Measurements from ENCODE around the gene MCOLN1. TPM values are rescaled to one million over a fixed set of nuclear protein-coding genes. Genes with fewer than 3 reads are reported as not detected.
A peak's percentile ranks its signal among the peaks of the same experiment; 100 is the strongest.

Gene MCOLN1
- total and polyA plus RNA-seq, 9 donors = 6.1 to 20.4 (median 13.6) TPM

- no peak for DNase-seq
- no peak overlapping the region for H3K27ac ChIP-seq
- H3K9me3 ChIP-seq = no peaks in the 10 kb centered on the region
- no peak overlapping the region for H3K4me3 ChIP-seq
- H3K27me3 ChIP-seq = no peaks in the 10 kb centered on the region
- TF ChIP-seq, protein P1, sequence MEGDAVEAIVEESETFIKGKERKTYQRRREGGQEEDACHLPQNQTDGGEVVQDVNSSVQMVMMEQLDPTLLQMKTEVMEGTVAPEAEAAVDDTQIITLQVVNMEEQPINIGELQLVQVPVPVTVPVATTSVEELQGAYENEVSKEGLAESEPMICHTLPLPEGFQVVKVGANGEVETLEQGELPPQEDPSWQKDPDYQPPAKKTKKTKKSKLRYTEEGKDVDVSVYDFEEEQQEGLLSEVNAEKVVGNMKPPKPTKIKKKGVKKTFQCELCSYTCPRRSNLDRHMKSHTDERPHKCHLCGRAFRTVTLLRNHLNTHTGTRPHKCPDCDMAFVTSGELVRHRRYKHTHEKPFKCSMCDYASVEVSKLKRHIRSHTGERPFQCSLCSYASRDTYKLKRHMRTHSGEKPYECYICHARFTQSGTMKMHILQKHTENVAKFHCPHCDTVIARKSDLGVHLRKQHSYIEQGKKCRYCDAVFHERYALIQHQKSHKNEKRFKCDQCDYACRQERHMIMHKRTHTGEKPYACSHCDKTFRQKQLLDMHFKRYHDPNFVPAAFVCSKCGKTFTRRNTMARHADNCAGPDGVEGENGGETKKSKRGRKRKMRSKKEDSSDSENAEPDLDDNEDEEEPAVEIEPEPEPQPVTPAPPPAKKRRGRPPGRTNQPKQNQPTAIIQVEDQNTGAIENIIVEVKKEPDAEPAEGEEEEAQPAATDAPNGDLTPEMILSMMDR (IDR thresholded peaks at IDR 0.05) = no peak
- TF ChIP-seq POLR2A (IDR thresholded peaks at IDR 0.05) (no peak), EP300 (IDR thresholded peaks at IDR 0.05) (no peak)
- H3K4me1 ChIP-seq (ENCODE audit: insufficient read depth) = no peaks in the 10 kb centered on the region
- intact Hi-C loops (cut with DNase I) = loop anchor here in 2 of 4 donors (10.0 kb wide), 2 partner anchors 152 to 192 kb away; no protein-coding TSS in a partner anchor
- H3K36me3 ChIP-seq = no peaks in the 10 kb centered on the region
- 61 to 67% (median 67%) methylated on average over 3 of the region's 3 CpGs for WGBS, 3 donors
Measured at GRCh38 chr19:7547159-7547558, 24.7 kb downstream of the MCOLN1 start.

DNA sequence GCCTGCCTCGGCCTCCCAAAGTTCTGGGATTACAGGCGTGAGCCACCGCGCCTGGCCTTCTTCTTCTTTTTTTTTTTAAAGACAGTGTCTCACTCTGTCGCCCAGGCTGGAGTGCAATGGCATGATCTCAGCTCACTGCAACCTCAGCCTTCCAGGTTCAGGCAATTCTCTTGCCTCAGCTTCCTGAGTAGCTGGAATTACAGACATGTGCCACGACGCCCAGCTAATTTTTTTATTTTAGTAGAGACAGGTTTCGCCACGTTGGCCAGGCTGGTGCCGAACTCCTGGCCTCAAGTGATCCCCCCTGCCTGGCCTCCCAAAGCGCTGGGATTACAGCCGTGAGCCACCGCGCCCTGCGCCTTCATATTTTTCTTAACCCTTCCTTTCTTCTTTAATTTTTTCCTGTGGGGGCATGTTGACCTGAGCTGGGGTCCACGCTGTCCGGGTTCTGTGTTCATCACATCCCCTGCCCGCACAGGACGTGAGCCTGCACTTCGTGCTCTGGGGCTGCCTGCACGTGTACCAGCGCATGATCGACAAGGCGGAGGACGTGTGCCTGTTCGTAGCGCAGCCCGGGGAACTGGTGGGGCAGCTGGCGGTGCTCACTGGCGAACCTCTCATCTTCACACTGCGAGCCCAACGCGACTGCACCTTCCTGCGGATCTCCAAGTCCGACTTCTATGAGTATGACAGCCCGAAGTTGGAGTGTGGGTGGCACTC is 27.2 kb downstream of the MCOLN1 start:
- no peaks in the 10 kb centered on the region for H3K36me3 ChIP-seq

GRCh38 chr19:7550169-7550770 is 27.8 kb downstream of the MCOLN1 start:
- no peaks in the 10 kb centered on the region for H3K36me3 ChIP-seq
- DNase-seq = peak in 4 of 5 donors; percentile 29 to 62 (median 55)

More for the DNA sequence above, 27.2 kb downstream of the MCOLN1 start:
- H3K27ac ChIP-seq = no peak overlapping the region
- no peaks in the 10 kb centered on the region for H3K4me1 ChIP-seq (ENCODE audit: insufficient read depth)
- TF ChIP-seq, protein P1 (IDR thresholded peaks at IDR 0.05) = no peak
- no peak for TF ChIP-seq EP300 (IDR thresholded peaks at IDR 0.05)
- TF ChIP-seq POLR2A (IDR thresholded peaks at IDR 0.05) = no peak
- DNase-seq = peak in 3 of 5 donors; percentile 15 to 43 (median 28)
- H3K9me3 ChIP-seq = no peaks in the 10 kb centered on the region
- H3K27me3 ChIP-seq = no peaks in the 10 kb centered on the region
- 87 to 92% (median 89%) methylated on average over 36 of the region's 36 CpGs for WGBS, 3 donors
- intact Hi-C loops (cut with DNase I) = loop anchor here in 2 of 4 donors (10.0 kb wide), 2 partner anchors 155 to 195 kb away; no protein-coding TSS in a partner anchor
- no peak overlapping the region for H3K4me3 ChIP-seq

DNA sequence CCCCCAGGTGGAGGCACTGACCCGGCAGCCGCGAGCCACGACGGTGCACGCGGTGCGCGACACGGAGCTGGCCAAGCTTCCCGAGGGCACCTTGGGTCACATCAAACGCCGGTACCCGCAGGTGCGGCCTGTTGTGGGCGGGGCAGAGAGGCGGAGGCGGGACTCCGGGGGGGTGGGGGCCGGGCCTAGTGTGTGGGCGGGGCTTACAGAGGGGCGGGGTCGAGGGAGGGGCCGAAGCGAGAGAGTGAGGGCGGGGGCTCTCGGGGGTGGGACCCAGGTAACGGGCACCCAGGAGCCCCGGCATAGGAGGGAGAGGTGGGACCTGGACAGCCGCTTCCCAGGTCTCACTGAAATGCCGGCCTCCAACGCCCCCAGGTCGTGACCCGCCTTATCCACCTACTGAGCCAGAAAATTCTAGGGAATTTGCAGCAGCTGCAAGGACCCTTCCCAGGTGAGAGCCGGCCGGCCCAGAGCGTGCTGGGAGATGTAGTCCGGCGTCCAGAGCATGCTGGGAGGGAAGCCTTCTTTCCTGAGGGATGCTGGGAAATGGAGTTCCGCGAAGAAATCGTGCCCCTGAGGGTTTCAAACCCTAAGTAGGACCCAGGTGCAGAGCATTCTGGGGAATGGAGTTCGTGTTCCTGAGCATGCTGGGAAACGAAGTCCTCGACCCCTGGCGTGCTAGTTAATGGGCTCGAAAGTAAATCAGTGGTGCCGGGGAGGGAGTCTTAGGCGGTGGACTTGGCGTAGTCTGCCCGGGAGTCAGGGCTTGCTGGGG is 28.8 kb downstream of the MCOLN1 start:
- Histone ChIP-seq H3K4me1 (ENCODE audit: insufficient read depth) (no peaks in the 10 kb centered on the region), H3K36me3 (no peaks in the 10 kb centered on the region), H3K27me3 (no peaks in the 10 kb centered on the region), H3K9me3 (no peaks in the 10 kb centered on the region), H3K27ac (no peak overlapping the region), H3K4me3 (no peak overlapping the region)
- TF ChIP-seq EP300 (IDR thresholded peaks at IDR 0.05) (no peak), POLR2A (IDR thresholded peaks at IDR 0.05) (no peak)
- TF ChIP-seq, protein P1 (IDR thresholded peaks at IDR 0.05) = no peak
- intact Hi-C loops (cut with DNase I) = no loop called here
- WGBS, 3 donors = 18 to 30% (median 26%) methylated on average over 27 to 51 of the region's 51 CpGs
- DNase-seq = peak; percentile 78 to 85 (median 78)

More at GRCh38 chr19:7550169-7550770, 27.8 kb downstream of the MCOLN1 start:
- 90 to 93% (median 90%) methylated on average over 41 of the region's 41 CpGs for WGBS, 3 donors
- Histone ChIP-seq H3K9me3 (no peaks in the 10 kb centered on the region), H3K4me3 (no peak overlapping the region), H3K27me3 (no peaks in the 10 kb centered on the region), H3K4me1 (ENCODE audit: insufficient read depth) (no peaks in the 10 kb centered on the region), H3K27ac (no peak overlapping the region)
- TF ChIP-seq, protein P1 (IDR thresholded peaks at IDR 0.05) = no peak
- no peak for TF ChIP-seq POLR2A (IDR thresholded peaks at IDR 0.05)
- TF ChIP-seq EP300 (IDR thresholded peaks at IDR 0.05) = no peak
- intact Hi-C loops (cut with DNase I) = no loop called here

Measured in ovary (tissue), 9 donors.